Neuronal stem cell (in vitro differentiated cells): ENCODE data around the gene TUNAR.

Experiments used
- DNase-seq: peaks from one replicate; pipeline ENCODE4 v3.0.0-alpha.2; 2013; ENCODE audit warnings: low spot score
- H2AFZ ChIP-seq: one replicate; pipeline ENCODE4 v1.6.1; 2013; ENCODE audit warnings: mild to moderate bottlenecking, low read length, inconsistent platforms
- H2AK5ac ChIP-seq: 2 replicates; pipeline ENCODE4 v1.6.1; 2013; ENCODE audit warnings: low read depth, mild to moderate bottlenecking, inconsistent platforms, low read length, moderate library complexity, mixed read lengths
- H2BK120ac ChIP-seq: 2 replicates; pipeline ENCODE4 v1.6.1; 2013; ENCODE audit warnings: low read depth, mild to moderate bottlenecking, inconsistent platforms, low read length, moderate library complexity, mixed read lengths
- H2BK12ac ChIP-seq: one replicate; pipeline ENCODE4 v1.6.1; 2013; ENCODE audit warnings: low read length, inconsistent platforms
- H2BK15ac ChIP-seq: 2 replicates; pipeline ENCODE4 v1.6.1; 2013; ENCODE audit warnings: mild to moderate bottlenecking, low read length, inconsistent platforms, mixed read lengths
- H2BK5ac ChIP-seq: one replicate; pipeline ENCODE4 v1.6.1; 2013; ENCODE audit warnings: inconsistent platforms, mild to moderate bottlenecking, low read length, moderate library complexity
- H3K14ac ChIP-seq: one replicate; pipeline ENCODE4 v1.6.1; 2013; ENCODE audit warnings: low read length, inconsistent platforms
- H3K18ac ChIP-seq: 2 replicates; pipeline ENCODE4 v1.6.1; 2013; ENCODE audit warnings: low read length, inconsistent platforms
- H3K23ac ChIP-seq: 2 replicates; pipeline ENCODE4 v1.6.1; 2013; ENCODE audit warnings: low read depth, mild to moderate bottlenecking, mixed read lengths, low read length, inconsistent platforms; ENCODE audit not compliant: poor library complexity
- H3K27ac ChIP-seq: replicated peaks from 3 replicates; pipeline ENCODE4 v1.5.1; 2013; ENCODE audit warnings: low read length, inconsistent platforms
- H3K27me3 ChIP-seq, 3 experiments: 2 replicates each; pipeline ENCODE4 v1.6.1; 2013; ENCODE audit warnings: low read length in 3 of 3, mild to moderate bottlenecking in 2 of 3, inconsistent platforms in 1 of 3, low read depth in 1 of 3, mixed read lengths in 1 of 3, moderate library complexity in 1 of 3; ENCODE audit not compliant: control insufficient read depth in 3 of 3, insufficient read depth in 3 of 3
- H3K36me3 ChIP-seq, 2 donors: replicated peaks in 1 of 2; 2 replicates each; pipeline ENCODE4 v1.6.1; 2013; ENCODE audit warnings: low read length in 2 of 2; ENCODE audit not compliant: control insufficient read depth in 2 of 2, insufficient read depth in 2 of 2
- H3K4ac ChIP-seq: 2 replicates; pipeline ENCODE4 v1.6.1; 2013; ENCODE audit warnings: inconsistent platforms, mild to moderate bottlenecking, low read length, moderate library complexity
- H3K4me1 ChIP-seq, 2 donors: 1 replicate in 1 of 2; 2 replicates in 1 of 2; pipeline ENCODE4 v1.6.1; 2013; ENCODE audit warnings: low read length in 2 of 2, low read depth in 1 of 2; ENCODE audit not compliant: control insufficient read depth in 2 of 2, insufficient read depth in 1 of 2
- H3K4me2 ChIP-seq: one replicate; pipeline ENCODE4 v1.6.1; 2013; ENCODE audit warnings: mild to moderate bottlenecking, low read length, inconsistent platforms; ENCODE audit not compliant: insufficient read depth, poor library complexity, severe bottlenecking
- H3K4me3 ChIP-seq, 2 donors: 2 replicates each; pipeline ENCODE4 v1.5.1; 2013; ENCODE audit warnings: low read length in 2 of 2, mild to moderate bottlenecking in 2 of 2, inconsistent platforms in 1 of 2, moderate library complexity in 1 of 2
- H3K79me1 ChIP-seq: one replicate; pipeline ENCODE4 v1.6.1; 2013; ENCODE audit warnings: low read depth, mild to moderate bottlenecking, inconsistent platforms, low read length, moderate library complexity
- H3K9ac ChIP-seq: one replicate; pipeline ENCODE4 v1.6.1; 2013; ENCODE audit warnings: mild to moderate bottlenecking, low read depth, low read length, inconsistent platforms; ENCODE audit not compliant: poor library complexity
- H3K9me3 ChIP-seq, 2 donors: replicated peaks in 1 of 2; 2 replicates each; pipeline versions ENCODE3 to v1.6.1; 2013; ENCODE audit warnings: low read length in 2 of 2, mild to moderate bottlenecking in 2 of 2, inconsistent platforms in 1 of 2, low read depth in 1 of 2, mixed read lengths in 1 of 2, moderate library complexity in 1 of 2; ENCODE audit not compliant: control insufficient read depth in 2 of 2, insufficient read depth in 1 of 2
- H4K8ac ChIP-seq: one replicate; pipeline ENCODE4 v1.6.1; 2013; ENCODE audit warnings: low read depth, mild to moderate bottlenecking, inconsistent platforms, low read length, moderate library complexity
- H4K91ac ChIP-seq: one replicate; pipeline ENCODE4 v1.6.1; 2013; ENCODE audit warnings: low read length, low read depth, mild to moderate bottlenecking, inconsistent platforms; ENCODE audit not compliant: poor library complexity
- WGBS, 2 donors: extraction: QIAGEN DNeasy Blood & Tissue Kit; methylation state at CpG; one replicate each; pipeline ENCODE4 v1.1.7; 2013; ENCODE audit warnings: missing lambda C conversion rate in 2 of 2, mixed read lengths in 1 of 2; ENCODE audit not compliant: insufficient read length in 2 of 2, insufficient replicate concordance in 1 of 2; ENCODE audit errors: extremely low coverage in 2 of 2; 5-methylcytosine and 5-hydroxymethylcytosine counted together

TUNAR gene

GRCh38 chr14:95841668-95842067 lies 35.0 kb upstream of the TUNAR start:
- Histone ChIP-seq H3K4ac (no peak overlapping the region), H3K4me3 (no peak overlapping the region), H3K14ac (no peak overlapping the region), H4K8ac (no peak overlapping the region), H2BK15ac (no peak overlapping the region), H3K4me1 (no peaks in the 10 kb centered on the region), H3K27me3 (no peaks in the 10 kb centered on the region), H2AK5ac (no peak overlapping the region), H3K9ac (no peak overlapping the region), H3K9me3 (no peaks in the 10 kb centered on the region), H3K79me1 (no peaks in the 10 kb centered on the region), H2BK12ac (no peak overlapping the region), H2AFZ (no peak overlapping the region), H3K36me3 (no peaks in the 10 kb centered on the region), H2BK5ac (no peak overlapping the region), H4K91ac (no peak overlapping the region), H3K4me2 (no peak overlapping the region), H3K18ac (no peak overlapping the region), H3K23ac (no peak overlapping the region), H2BK120ac (no peak overlapping the region), H3K27ac (no peak overlapping the region)
- no peak for DNase-seq
- no CpG with 5 or more reads among the region's 1 CpG for WGBS, 2 donors

GRCh38 chr14:95849761-95850160 lies 26.9 kb upstream of the TUNAR start:
- Histone ChIP-seq H2BK12ac (no peak overlapping the region), H2AK5ac (no peak overlapping the region), H4K8ac (no peak overlapping the region), H3K79me1 (no peaks in the 10 kb centered on the region), H3K4me2 (no peak overlapping the region), H3K18ac (no peak overlapping the region), H3K27me3 (peaks cover 0 to 3% (median 0%) of the 10 kb centered on the region in 3 experiments), H2AFZ (no peak overlapping the region), H3K9me3 (no peaks in the 10 kb centered on the region), H2BK15ac (no peak overlapping the region), H3K4me3 (no peak overlapping the region), H3K4ac (no peak overlapping the region), H3K9ac (no peak overlapping the region), H3K23ac (no peak overlapping the region), H2BK120ac (no peak overlapping the region), H4K91ac (no peak overlapping the region), H3K27ac (no peak overlapping the region), H3K4me1 (peaks cover 0 to 4% of the 10 kb centered on the region in 2 donors), H3K36me3 (no peaks in the 10 kb centered on the region), H2BK5ac (no peak overlapping the region), H3K14ac (no peak overlapping the region)
- DNase-seq: no peak
- no CpG with 5 or more reads among the region's 3 CpGs for WGBS, 2 donors

GRCh38 chr14:95850429-95850828 lies 26.2 kb upstream of the TUNAR start:
- Histone ChIP-seq H3K27me3 (peaks cover 0 to 3% (median 0%) of the 10 kb centered on the region in 3 experiments), H3K18ac (no peak overlapping the region), H2BK120ac (no peak overlapping the region), H3K4ac (no peak overlapping the region), H3K9me3 (no peaks in the 10 kb centered on the region), H2BK12ac (no peak overlapping the region), H3K14ac (no peak overlapping the region), H2BK15ac (no peak overlapping the region), H3K23ac (no peak overlapping the region), H3K4me3 (no peak overlapping the region), H4K8ac (no peak overlapping the region), H3K27ac (no peak overlapping the region), H2AFZ (no peak overlapping the region), H3K79me1 (no peaks in the 10 kb centered on the region), H4K91ac (no peak overlapping the region), H3K4me1 (peaks cover 0 to 4% of the 10 kb centered on the region in 2 donors), H3K9ac (no peak overlapping the region), H2BK5ac (no peak overlapping the region), H2AK5ac (no peak overlapping the region), H3K4me2 (no peak overlapping the region), H3K36me3 (no peaks in the 10 kb centered on the region)
- no peak for DNase-seq
- WGBS, 2 donors: no CpG with 5 or more reads among the region's 4 CpGs

GRCh38 chr14:95855606-95856005 lies 21.0 kb upstream of the TUNAR start:
- H3K23ac ChIP-seq: no peak overlapping the region
- H2BK15ac ChIP-seq: no peak overlapping the region
- H2AK5ac ChIP-seq: no peak overlapping the region
- H3K4ac ChIP-seq: no peak overlapping the region
- no peaks in the 10 kb centered on the region for H3K9me3 ChIP-seq
- no peak for DNase-seq
- H4K91ac ChIP-seq: no peak overlapping the region
- no peak overlapping the region for H2BK12ac ChIP-seq
- no peaks in the 10 kb centered on the region for H3K36me3 ChIP-seq
- no peak overlapping the region for H3K9ac ChIP-seq
- H3K18ac ChIP-seq: no peak overlapping the region
- H3K79me1 ChIP-seq: no peaks in the 10 kb centered on the region
- H3K4me2 ChIP-seq: no peak overlapping the region
- no peak overlapping the region for H2BK5ac ChIP-seq
- no peak overlapping the region for H4K8ac ChIP-seq
- no peak overlapping the region for H3K27ac ChIP-seq
- no peak overlapping the region for H2AFZ ChIP-seq
- H3K4me1 ChIP-seq: no peaks in the 10 kb centered on the region
- peaks cover 0 to 2% (median 0%) of the 10 kb centered on the region in 3 experiments for H3K27me3 ChIP-seq
- H2BK120ac ChIP-seq: no peak overlapping the region
- no peak overlapping the region for H3K14ac ChIP-seq
- H3K4me3 ChIP-seq: no peak overlapping the region
- no CpG with 5 or more reads among the region's 4 CpGs for WGBS, 2 donors
